ENCODE results near the gene NTNG1. TPM values are rescaled to one million over a fixed set of nuclear protein-coding genes. Genes with fewer than 3 reads are reported as not detected.

Gene NTNG1
- total RNA-seq, 1 donor from 2014 or later: 3.2 TPM

DNA sequence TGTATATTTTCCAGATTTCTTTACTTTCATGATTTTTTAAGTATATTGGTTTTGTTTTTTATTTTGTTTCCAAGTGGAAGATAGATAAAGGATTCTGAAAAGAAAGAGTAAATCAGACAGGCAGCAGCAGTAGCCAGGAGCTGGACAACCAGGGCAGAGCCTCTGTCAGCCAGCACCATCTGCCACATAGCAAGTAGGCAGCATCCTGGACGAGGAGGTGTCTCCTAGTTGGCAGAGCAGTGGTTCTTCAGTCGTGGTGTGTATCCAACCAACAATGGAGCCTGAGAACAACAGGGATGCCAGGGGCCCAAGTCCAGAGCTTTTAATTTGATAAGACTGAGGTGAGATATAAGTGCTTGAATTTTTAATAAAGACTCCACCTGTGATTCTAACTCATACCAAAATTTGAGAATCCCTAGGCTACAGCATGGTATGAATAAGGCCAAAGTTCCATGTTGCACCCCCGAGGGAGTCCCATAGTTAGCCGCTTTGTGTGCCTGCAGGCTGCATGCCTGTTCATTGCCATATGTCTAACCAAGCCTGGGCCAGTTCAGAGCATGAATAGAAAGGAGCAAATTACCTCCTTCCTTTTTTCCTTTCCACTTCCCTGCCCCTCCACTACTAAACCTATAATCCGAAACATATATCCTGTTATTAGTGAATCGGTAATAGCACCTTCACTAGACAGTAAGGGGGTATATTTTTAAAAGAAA is 153.2 kb downstream of the NTNG1 start:
- Mint-ChIP-seq H3K27me3 (ENCODE audit: unreplicated experiment) (no peaks in the 10 kb centered on the region), H3K27ac (ENCODE audit: unreplicated experiment) (no peak overlapping the region), H3K4me1 (ENCODE audit: unreplicated experiment) (peaks cover 18% of the 10 kb centered on the region), H3K4me3 (ENCODE audit: unreplicated experiment) (no peak overlapping the region), H3K9me3 (ENCODE audit: unreplicated experiment) (no peaks in the 10 kb centered on the region), H3K36me3 (ENCODE audit: low read depth, unreplicated experiment) (no peaks in the 10 kb centered on the region)
- TF ChIP-seq, protein P1, sequence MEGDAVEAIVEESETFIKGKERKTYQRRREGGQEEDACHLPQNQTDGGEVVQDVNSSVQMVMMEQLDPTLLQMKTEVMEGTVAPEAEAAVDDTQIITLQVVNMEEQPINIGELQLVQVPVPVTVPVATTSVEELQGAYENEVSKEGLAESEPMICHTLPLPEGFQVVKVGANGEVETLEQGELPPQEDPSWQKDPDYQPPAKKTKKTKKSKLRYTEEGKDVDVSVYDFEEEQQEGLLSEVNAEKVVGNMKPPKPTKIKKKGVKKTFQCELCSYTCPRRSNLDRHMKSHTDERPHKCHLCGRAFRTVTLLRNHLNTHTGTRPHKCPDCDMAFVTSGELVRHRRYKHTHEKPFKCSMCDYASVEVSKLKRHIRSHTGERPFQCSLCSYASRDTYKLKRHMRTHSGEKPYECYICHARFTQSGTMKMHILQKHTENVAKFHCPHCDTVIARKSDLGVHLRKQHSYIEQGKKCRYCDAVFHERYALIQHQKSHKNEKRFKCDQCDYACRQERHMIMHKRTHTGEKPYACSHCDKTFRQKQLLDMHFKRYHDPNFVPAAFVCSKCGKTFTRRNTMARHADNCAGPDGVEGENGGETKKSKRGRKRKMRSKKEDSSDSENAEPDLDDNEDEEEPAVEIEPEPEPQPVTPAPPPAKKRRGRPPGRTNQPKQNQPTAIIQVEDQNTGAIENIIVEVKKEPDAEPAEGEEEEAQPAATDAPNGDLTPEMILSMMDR (IDR thresholded peaks at IDR 0.05; ENCODE audit: unreplicated experiment): no peak
- DNase-seq (ENCODE audit: low spot score): no peak

DNA sequence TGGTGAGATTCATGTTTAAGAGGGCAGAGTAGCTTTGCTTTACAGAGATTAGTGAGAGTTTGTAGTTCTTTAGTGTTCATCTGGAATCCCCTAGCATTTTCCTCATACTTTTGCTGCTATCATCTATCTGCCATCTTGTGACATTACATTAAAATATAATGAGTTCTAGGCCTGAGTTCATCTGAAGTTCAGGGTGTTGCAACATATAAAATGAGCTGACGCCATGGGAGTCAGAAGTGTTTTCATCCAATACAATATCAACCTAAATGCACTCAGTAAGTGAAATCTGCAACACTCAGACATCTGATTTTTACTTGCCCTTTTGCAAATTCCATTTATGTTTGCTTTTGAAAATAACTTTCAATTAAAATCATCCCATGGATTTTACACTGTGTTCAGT is 153.8 kb downstream of the NTNG1 start:
- H3K36me3 Mint-ChIP-seq (ENCODE audit: low read depth, unreplicated experiment): no peaks in the 10 kb centered on the region
- no peaks in the 10 kb centered on the region for H3K9me3 Mint-ChIP-seq (ENCODE audit: unreplicated experiment)
- no peak for DNase-seq (ENCODE audit: low spot score)
- TF ChIP-seq, protein P1 (IDR thresholded peaks at IDR 0.05; ENCODE audit: unreplicated experiment): no peak
- no peak overlapping the region for H3K4me3 Mint-ChIP-seq (ENCODE audit: unreplicated experiment)
- H3K27ac Mint-ChIP-seq (ENCODE audit: unreplicated experiment): no peak overlapping the region
- no peaks in the 10 kb centered on the region for H3K27me3 Mint-ChIP-seq (ENCODE audit: unreplicated experiment)
- H3K4me1 Mint-ChIP-seq (ENCODE audit: unreplicated experiment): peaks cover 18% of the 10 kb centered on the region

GRCh38 chr1:107297681-107298080 is 156.8 kb downstream of the NTNG1 start:
- H3K4me1 Mint-ChIP-seq (ENCODE audit: unreplicated experiment): peaks cover 9% of the 10 kb centered on the region
- no peak overlapping the region for H3K27ac Mint-ChIP-seq (ENCODE audit: unreplicated experiment)
- H3K27me3 Mint-ChIP-seq (ENCODE audit: unreplicated experiment): no peaks in the 10 kb centered on the region
- no peaks in the 10 kb centered on the region for H3K36me3 Mint-ChIP-seq (ENCODE audit: low read depth, unreplicated experiment)
- TF ChIP-seq, protein P1 (IDR thresholded peaks at IDR 0.05; ENCODE audit: unreplicated experiment): no peak
- DNase-seq (ENCODE audit: low spot score): no peak
- H3K4me3 Mint-ChIP-seq (ENCODE audit: unreplicated experiment): no peak overlapping the region
- H3K9me3 Mint-ChIP-seq (ENCODE audit: unreplicated experiment): no peaks in the 10 kb centered on the region

GRCh38 chr1:107298526-107298925 is 157.7 kb downstream of the NTNG1 start:
- H3K4me1 Mint-ChIP-seq (ENCODE audit: unreplicated experiment): peaks cover 7% of the 10 kb centered on the region
- TF ChIP-seq, protein P1 (IDR thresholded peaks at IDR 0.05; ENCODE audit: unreplicated experiment): no peak
- peaks cover 1% of the 10 kb centered on the region for H3K27me3 Mint-ChIP-seq (ENCODE audit: unreplicated experiment)
- DNase-seq (ENCODE audit: low spot score): no peak
- H3K9me3 Mint-ChIP-seq (ENCODE audit: unreplicated experiment): no peaks in the 10 kb centered on the region
- no peak overlapping the region for H3K27ac Mint-ChIP-seq (ENCODE audit: unreplicated experiment)
- no peaks in the 10 kb centered on the region for H3K36me3 Mint-ChIP-seq (ENCODE audit: low read depth, unreplicated experiment)
- no peak overlapping the region for H3K4me3 Mint-ChIP-seq (ENCODE audit: unreplicated experiment)

DNA sequence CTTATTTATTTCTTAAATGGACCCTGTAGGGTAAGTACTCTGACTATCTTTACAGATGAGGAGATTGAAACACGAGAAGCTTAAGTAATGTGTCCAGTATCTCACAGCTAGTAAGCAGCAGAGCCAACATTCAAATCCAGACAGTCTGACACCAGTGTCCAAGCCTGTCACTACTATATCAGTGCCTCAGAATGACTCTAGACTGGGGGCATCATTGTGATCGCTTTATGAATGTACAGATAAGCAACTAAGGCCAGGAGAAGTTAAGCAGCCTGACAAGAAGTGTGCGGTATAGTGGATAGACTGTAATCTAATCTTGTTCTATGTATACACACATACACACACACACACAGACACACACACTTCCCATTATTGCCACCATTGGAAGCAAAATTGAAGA is 158.7 kb downstream of the NTNG1 start:
- H3K36me3 Mint-ChIP-seq (ENCODE audit: low read depth, unreplicated experiment): no peaks in the 10 kb centered on the region
- no peaks in the 10 kb centered on the region for H3K9me3 Mint-ChIP-seq (ENCODE audit: unreplicated experiment)
- no peak for DNase-seq (ENCODE audit: low spot score)
- H3K4me1 Mint-ChIP-seq (ENCODE audit: unreplicated experiment): peaks cover 2% of the 10 kb centered on the region
- H3K27me3 Mint-ChIP-seq (ENCODE audit: unreplicated experiment): peaks cover 1% of the 10 kb centered on the region
- H3K27ac Mint-ChIP-seq (ENCODE audit: unreplicated experiment): no peak overlapping the region
- TF ChIP-seq, protein P1 (IDR thresholded peaks at IDR 0.05; ENCODE audit: unreplicated experiment): no peak
- H3K4me3 Mint-ChIP-seq (ENCODE audit: unreplicated experiment): no peak overlapping the region
